Sigmoid colon (tissue), 4 donors: ENCODE results near the gene GJB4.

ENCODE experiments used
- EP300 ChIP-seq, 4 donors: sonication (generic); formaldehyde crosslinking; IDR thresholded peaks; one replicate each; pipeline ENCODE4 v1.6.1; 2017; ENCODE audit warnings: antibody characterized with exemption in 4 of 4
- POLR2A ChIP-seq, 2 donors: fragments of 450-650 bp; IDR thresholded peaks; one replicate each; pipeline ENCODE4 v1.6.1; 2016; ENCODE audit warnings: antibody characterized with exemption in 2 of 2, mild to moderate bottlenecking in 2 of 2, moderate library complexity in 2 of 2
- POLR2AphosphoS5 ChIP-seq, 4 donors: sonication (generic); formaldehyde crosslinking; IDR thresholded peaks; one replicate each; pipeline ENCODE4 v1.6.1; 2017; ENCODE audit warnings: antibody characterized with exemption in 4 of 4
- TF ChIP-seq, protein P1 (sequence below), 4 experiments: fragments of 450-650 bp in 3 of 4; fragments of 200-600 bp in 1 of 4; IDR thresholded peaks; one replicate each; pipeline ENCODE4 v1.5.1; 2016 to 2019; ENCODE audit warnings: antibody characterized with exemption in 4 of 4, mild to moderate bottlenecking in 3 of 4, moderate library complexity in 2 of 4

DNA sequence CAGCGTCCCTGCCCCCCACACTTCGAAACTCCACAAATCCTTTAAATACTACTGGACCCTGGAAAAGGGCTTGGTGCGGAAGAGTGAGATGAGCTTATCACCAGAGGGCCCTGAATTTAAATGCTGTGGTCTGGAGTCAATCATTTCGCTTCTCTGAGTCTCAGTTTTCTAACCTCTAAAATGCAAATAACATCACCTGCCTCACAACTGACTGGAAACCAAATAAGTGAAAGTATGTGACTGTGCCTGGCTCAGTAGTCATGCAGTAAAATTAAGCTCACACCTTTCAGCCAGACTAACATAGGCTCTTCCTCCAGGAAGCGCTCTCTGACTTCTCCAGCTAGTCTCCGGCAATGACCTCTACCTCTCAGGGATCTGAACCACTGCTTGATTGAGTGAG is 37.5 kb downstream of the GJB4 start:
- TF ChIP-seq, protein P1, sequence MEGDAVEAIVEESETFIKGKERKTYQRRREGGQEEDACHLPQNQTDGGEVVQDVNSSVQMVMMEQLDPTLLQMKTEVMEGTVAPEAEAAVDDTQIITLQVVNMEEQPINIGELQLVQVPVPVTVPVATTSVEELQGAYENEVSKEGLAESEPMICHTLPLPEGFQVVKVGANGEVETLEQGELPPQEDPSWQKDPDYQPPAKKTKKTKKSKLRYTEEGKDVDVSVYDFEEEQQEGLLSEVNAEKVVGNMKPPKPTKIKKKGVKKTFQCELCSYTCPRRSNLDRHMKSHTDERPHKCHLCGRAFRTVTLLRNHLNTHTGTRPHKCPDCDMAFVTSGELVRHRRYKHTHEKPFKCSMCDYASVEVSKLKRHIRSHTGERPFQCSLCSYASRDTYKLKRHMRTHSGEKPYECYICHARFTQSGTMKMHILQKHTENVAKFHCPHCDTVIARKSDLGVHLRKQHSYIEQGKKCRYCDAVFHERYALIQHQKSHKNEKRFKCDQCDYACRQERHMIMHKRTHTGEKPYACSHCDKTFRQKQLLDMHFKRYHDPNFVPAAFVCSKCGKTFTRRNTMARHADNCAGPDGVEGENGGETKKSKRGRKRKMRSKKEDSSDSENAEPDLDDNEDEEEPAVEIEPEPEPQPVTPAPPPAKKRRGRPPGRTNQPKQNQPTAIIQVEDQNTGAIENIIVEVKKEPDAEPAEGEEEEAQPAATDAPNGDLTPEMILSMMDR (IDR thresholded peaks at IDR 0.05): no peak
- TF ChIP-seq POLR2A (IDR thresholded peaks at IDR 0.05): no peak
- no peak for TF ChIP-seq EP300 (IDR thresholded peaks at IDR 0.05)
- no peak for TF ChIP-seq POLR2AphosphoS5 (IDR thresholded peaks at IDR 0.05)
